K562 (cell line): ENCODE data around the gene TPX2. TPM values are rescaled to one million over a fixed set of nuclear protein-coding genes. Genes with fewer than 3 reads are reported as not detected.

Experiments
- EHMT2 ChIP-seq: fragments of 450-650 bp; IDR thresholded peaks from 2 replicates; pipeline ENCODE4 v1.6.1; 2018; ENCODE audit warnings: antibody characterized with exemption
- FOXA1 ChIP-seq: fragments of 450-650 bp; IDR thresholded peaks from 2 replicates; pipeline ENCODE4 v1.6.1; 2016; ENCODE audit warnings: mild to moderate bottlenecking, borderline replicate concordance
- MTA3 ChIP-seq: fragments of 450-650 bp; formaldehyde crosslinking; IDR thresholded peaks from 2 replicates; pipeline ENCODE4 v1.6.1; 2017; ENCODE audit warnings: mild to moderate bottlenecking, borderline replicate concordance
- POLR2G ChIP-seq: fragments of 200-400 bp; formaldehyde crosslinking; IDR thresholded peaks from 2 replicates; pipeline ENCODE4 v1.6.1; 2017; ENCODE audit warnings: low read depth, mild to moderate bottlenecking, antibody characterized with exemption, low read length, moderate library complexity
- RBM25 ChIP-seq: fragments of 200-400 bp; formaldehyde crosslinking; IDR thresholded peaks from 2 replicates; pipeline ENCODE4 v1.6.1; 2018; ENCODE audit warnings: low read length, low read depth, moderate library complexity; ENCODE audit not compliant: severe bottlenecking
- SAFB2 ChIP-seq: fragments of 200-400 bp; formaldehyde crosslinking; IDR thresholded peaks from 2 replicates; pipeline ENCODE4 v1.6.1; 2018; ENCODE audit warnings: borderline replicate concordance, low read length, low read depth, moderate library complexity; ENCODE audit not compliant: severe bottlenecking
- THAP7 ChIP-seq: fragments of 250-450 bp; sonication (Bioruptor Pico); IDR thresholded peaks from 2 replicates; pipeline ENCODE4 v1.5.0; 2021
- TOE1 ChIP-seq, 2 experiments: fragments of 450-650 bp in 1 of 2; sonication (generic) in 1 of 2; formaldehyde crosslinking in 1 of 2; IDR thresholded peaks; 2 replicates each; pipeline versions ENCODE4 v1.7.1 to v1.8.0; 2016 to 2022; ENCODE audit warnings: borderline replicate concordance in 2 of 2, mild to moderate bottlenecking in 2 of 2, antibody characterized with exemption in 1 of 2, inconsistent platforms in 1 of 2, low read depth in 1 of 2, missing genetic modification reagents in 1 of 2, moderate library complexity in 1 of 2
- ZNF318 ChIP-seq, 2 experiments: fragments of 450-650 bp; IDR thresholded peaks; 2 replicates each; pipeline ENCODE4 v1.6.1; 2016; ENCODE audit warnings: mild to moderate bottlenecking in 2 of 2, borderline replicate concordance in 1 of 2, low read depth in 1 of 2, moderate library complexity in 1 of 2
- polyA plus RNA-seq, 8 experiments: library from polyadenylated mRNA; depleted of rRNA in 4 of 8; stranded (reverse) in 5 of 8; unstranded in 3 of 8; fragments of >200 nt; fragmentation: Nextera tagmentation in 2 of 8; fragmentation: Illumina TruSeq in 1 of 8; extraction: Ambion mirVana in 2 of 8; extraction: Trizol in 1 of 8; gene quantifications; 2 replicates each; pipeline versions ENCODE4 v1.2.1 to v1.2.3, GENCODE V29; 2011 to 2014; ENCODE audit warnings: inconsistent platforms in 1 of 8, missing spikeins in 1 of 8
- total RNA-seq, 7 experiments: library from RNA; depleted of rRNA in 6 of 7; stranded (reverse); fragments of >200 nt in 6 of 7; fragmentation: Illumina TruSeq in 2 of 7; extraction: Trizol in 2 of 7; gene quantifications; 2 replicates each; pipeline versions ENCODE4 v1.2.1 to v1.2.3, GENCODE V29; 2011 to 2021; ENCODE audit warnings: low replicate concordance in 1 of 7
- TF ChIP-seq, protein P1 (sequence below): sonication (generic); formaldehyde crosslinking; IDR thresholded peaks from 2 replicates; pipeline ENCODE4 v1.8.0; 2023; ENCODE audit warnings: missing genetic modification reagents, mild to moderate bottlenecking, borderline replicate concordance

The TPX2 gene
- total and polyA plus RNA-seq, 9 of the 15 experiments (the other 6 are each of a cell fraction or from before 2014, with no cell fraction given), result 48.0 to 241 (median 133) TPM

- TF ChIP-seq ZNF318 (IDR thresholded peaks at IDR 0.05; ENCODE audit: borderline replicate concordance in 1 of 2, low read depth in 1 of 2) (no peak), MTA3 (peak; percentile 72; the same call in 1 of the 2 replicates), RBM25 (peak; percentile 76), FOXA1 (no peak), TOE1 (IDR thresholded peaks at IDR 0.05; ENCODE audit: borderline replicate concordance) (no peak), TOE1 (CRISPR knock-in tag; IDR thresholded peaks at IDR 0.05; ENCODE audit: borderline replicate concordance, low read depth) (no peak), THAP7 (CRISPR knock-in tag) (no peak), SAFB2 (no peak), EHMT2 (0 out of 2 replicates have a peak, but pooled peaks have one; percentile 25), POLR2G (peak; percentile 47)
- TF ChIP-seq, protein P1, sequence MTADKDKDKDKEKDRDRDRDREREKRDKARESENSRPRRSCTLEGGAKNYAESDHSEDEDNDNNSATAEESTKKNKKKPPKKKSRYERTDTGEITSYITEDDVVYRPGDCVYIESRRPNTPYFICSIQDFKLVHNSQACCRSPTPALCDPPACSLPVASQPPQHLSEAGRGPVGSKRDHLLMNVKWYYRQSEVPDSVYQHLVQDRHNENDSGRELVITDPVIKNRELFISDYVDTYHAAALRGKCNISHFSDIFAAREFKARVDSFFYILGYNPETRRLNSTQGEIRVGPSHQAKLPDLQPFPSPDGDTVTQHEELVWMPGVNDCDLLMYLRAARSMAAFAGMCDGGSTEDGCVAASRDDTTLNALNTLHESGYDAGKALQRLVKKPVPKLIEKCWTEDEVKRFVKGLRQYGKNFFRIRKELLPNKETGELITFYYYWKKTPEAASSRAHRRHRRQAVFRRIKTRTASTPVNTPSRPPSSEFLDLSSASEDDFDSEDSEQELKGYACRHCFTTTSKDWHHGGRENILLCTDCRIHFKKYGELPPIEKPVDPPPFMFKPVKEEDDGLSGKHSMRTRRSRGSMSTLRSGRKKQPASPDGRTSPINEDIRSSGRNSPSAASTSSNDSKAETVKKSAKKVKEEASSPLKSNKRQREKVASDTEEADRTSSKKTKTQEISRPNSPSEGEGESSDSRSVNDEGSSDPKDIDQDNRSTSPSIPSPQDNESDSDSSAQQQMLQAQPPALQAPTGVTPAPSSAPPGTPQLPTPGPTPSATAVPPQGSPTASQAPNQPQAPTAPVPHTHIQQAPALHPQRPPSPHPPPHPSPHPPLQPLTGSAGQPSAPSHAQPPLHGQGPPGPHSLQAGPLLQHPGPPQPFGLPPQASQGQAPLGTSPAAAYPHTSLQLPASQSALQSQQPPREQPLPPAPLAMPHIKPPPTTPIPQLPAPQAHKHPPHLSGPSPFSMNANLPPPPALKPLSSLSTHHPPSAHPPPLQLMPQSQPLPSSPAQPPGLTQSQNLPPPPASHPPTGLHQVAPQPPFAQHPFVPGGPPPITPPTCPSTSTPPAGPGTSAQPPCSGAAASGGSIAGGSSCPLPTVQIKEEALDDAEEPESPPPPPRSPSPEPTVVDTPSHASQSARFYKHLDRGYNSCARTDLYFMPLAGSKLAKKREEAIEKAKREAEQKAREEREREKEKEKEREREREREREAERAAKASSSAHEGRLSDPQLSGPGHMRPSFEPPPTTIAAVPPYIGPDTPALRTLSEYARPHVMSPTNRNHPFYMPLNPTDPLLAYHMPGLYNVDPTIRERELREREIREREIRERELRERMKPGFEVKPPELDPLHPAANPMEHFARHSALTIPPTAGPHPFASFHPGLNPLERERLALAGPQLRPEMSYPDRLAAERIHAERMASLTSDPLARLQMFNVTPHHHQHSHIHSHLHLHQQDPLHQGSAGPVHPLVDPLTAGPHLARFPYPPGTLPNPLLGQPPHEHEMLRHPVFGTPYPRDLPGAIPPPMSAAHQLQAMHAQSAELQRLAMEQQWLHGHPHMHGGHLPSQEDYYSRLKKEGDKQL, result no peak
These were observed 97.1 kb downstream of the TPX2 start (continued) for GRCh38 chr20:31835977-31836852.
